ELF-1 (cell line): Measurements from ENCODE around the gene PCDH7.

Experiments used
- DNase-seq: peaks from one replicate; pipeline ENCODE4 v3.0.0-alpha.2; 2016; ENCODE audit warnings: low read depth, low spot score

The PCDH7 gene

GRCh38 chr4:30720021-30720660, at the start of gene PCDH7:
Gene PCDH7, plus strand, starts transcription at chr4:30720369. Its CDS starts 1,054 bp downstream, at chr4:30721423.
- DNase-seq = peak; percentile 39

GRCh38 chr4:30671926-30672448, 48.2 kb upstream of the PCDH7 start:
- no peak for DNase-seq

- DNase-seq = no peak
Measured at GRCh38 chr4:30696191-30696590, 24.0 kb upstream of the PCDH7 start.

GRCh38 chr4:30714408-30715031, 5.6 kb upstream of the PCDH7 start:
- DNase-seq = peak; percentile 27

GRCh38 chr4:30716158-30716557, 4.0 kb upstream of the PCDH7 start:
- no peak for DNase-seq

GRCh38 chr4:30716681-30717207, 3.4 kb upstream of the PCDH7 start:
- no peak for DNase-seq

GRCh38 chr4:30717208-30718020, 2.8 kb upstream of the PCDH7 start:
- DNase-seq = peak; percentile 54

GRCh38 chr4:30718021-30718542, 2.1 kb upstream of the PCDH7 start:
- peak; percentile 49 for DNase-seq

- DNase-seq = peak; percentile 1
Measured at GRCh38 chr4:30718641-30719453, 1.3 kb upstream of the PCDH7 start.

- peak; percentile 75 for DNase-seq
Measured at GRCh38 chr4:30719454-30720020, 632 bp upstream of the PCDH7 start.

GRCh38 chr4:30720661-30721184, 554 bp downstream of the PCDH7 start:
- DNase-seq = peak; percentile 33

- DNase-seq = peak; percentile 24
Measured at GRCh38 chr4:30721185-30722091, 1.3 kb downstream of the PCDH7 start.

GRCh38 chr4:30722092-30722358, 1.9 kb downstream of the PCDH7 start:
- no peak for DNase-seq

- DNase-seq = no peak
Measured at GRCh38 chr4:30722359-30723200, 2.4 kb downstream of the PCDH7 start.

- DNase-seq = no peak
Measured at GRCh38 chr4:30723201-30723955, 3.2 kb downstream of the PCDH7 start.

GRCh38 chr4:30724247-30724646, 4.1 kb downstream of the PCDH7 start:
- no peak for DNase-seq

- no peak for DNase-seq
Measured at GRCh38 chr4:30725562-30725961, 5.4 kb downstream of the PCDH7 start.

- no peak for DNase-seq
Measured at GRCh38 chr4:30726090-30726675, 6.0 kb downstream of the PCDH7 start.
